H9 (cell line): ENCODE data around the gene GCAT. TPM values are rescaled to one million over a fixed set of nuclear protein-coding genes. Genes with fewer than 3 reads are reported as not detected.

ENCODE experiments used
- DNase-seq: peaks from one replicate; pipeline ENCODE4 v3.0.0-alpha.2; 2017
- H2AFZ ChIP-seq: one replicate; pipeline ENCODE4 v1.6.1; 2013; ENCODE audit warnings: mild to moderate bottlenecking, low read length, control low read depth, moderate library complexity
- H2AK5ac ChIP-seq: 2 replicates; pipeline ENCODE4 v1.6.1; 2013; ENCODE audit warnings: low read length, control low read depth, mixed read lengths; ENCODE audit not compliant: insufficient read length
- H2BK120ac ChIP-seq: one replicate; pipeline ENCODE4 v1.6.1; 2013; ENCODE audit warnings: low read depth, mild to moderate bottlenecking, low read length, control low read depth, inconsistent platforms; ENCODE audit not compliant: poor library complexity, severe bottlenecking
- H2BK12ac ChIP-seq: 2 replicates; pipeline ENCODE4 v1.6.1; 2013; ENCODE audit warnings: low read length, control low read depth, mixed read lengths, low read depth; ENCODE audit not compliant: insufficient read length
- H2BK15ac ChIP-seq: 2 replicates; pipeline ENCODE4 v1.6.1; 2013; ENCODE audit warnings: low read depth, low read length, control low read depth
- H2BK20ac ChIP-seq: one replicate; pipeline ENCODE4 v1.6.1; 2013; ENCODE audit warnings: low read depth, mild to moderate bottlenecking, low read length, control low read depth, inconsistent platforms; ENCODE audit not compliant: poor library complexity, severe bottlenecking
- H2BK5ac ChIP-seq: 2 replicates; pipeline ENCODE4 v1.6.1; 2013; ENCODE audit warnings: low read length, control low read depth, mixed read lengths; ENCODE audit not compliant: insufficient read length
- H3K14ac ChIP-seq: 2 replicates; pipeline ENCODE4 v1.6.1; 2013; ENCODE audit warnings: low read length, control low read depth; ENCODE audit not compliant: insufficient read depth
- H3K18ac ChIP-seq: 2 replicates; pipeline ENCODE4 v1.6.1; 2013; ENCODE audit warnings: low read depth, mild to moderate bottlenecking, mixed read lengths, low read length, control low read depth; ENCODE audit not compliant: insufficient read length
- H3K23ac ChIP-seq: 2 replicates; pipeline ENCODE4 v1.6.1; 2013; ENCODE audit warnings: low read length, control low read depth, mixed read lengths, low read depth; ENCODE audit not compliant: insufficient read length
- H3K23me2 ChIP-seq: 2 replicates; pipeline ENCODE4 v1.6.1; 2013; ENCODE audit warnings: low read depth, mild to moderate bottlenecking, mixed read lengths, low read length, control low read depth; ENCODE audit not compliant: insufficient read length, poor library complexity, severe bottlenecking
- H3K27ac ChIP-seq: 2 replicates; pipeline ENCODE4 v1.5.1; 2013; ENCODE audit warnings: low read length, control low read depth, mixed read lengths, low read depth; ENCODE audit not compliant: insufficient read length
- H3K27me3 ChIP-seq: 2 replicates; pipeline ENCODE4 v1.6.1; 2013; ENCODE audit warnings: low read length, control low read depth, inconsistent platforms; ENCODE audit not compliant: insufficient read depth
- H3K4ac ChIP-seq: 2 replicates; pipeline ENCODE4 v1.6.1; 2013; ENCODE audit warnings: low read depth, mild to moderate bottlenecking, control low read depth, inconsistent platforms, low read length, moderate library complexity
- H3K4me1 ChIP-seq: 2 replicates; pipeline ENCODE4 v1.6.1; 2013; ENCODE audit warnings: low read length, control low read depth, inconsistent platforms; ENCODE audit not compliant: insufficient read depth
- H3K4me2 ChIP-seq: 2 replicates; pipeline ENCODE4 v1.6.1; 2013; ENCODE audit warnings: low read length, control low read depth, mixed read lengths; ENCODE audit not compliant: insufficient read length, insufficient read depth
- H3K56ac ChIP-seq: 2 replicates; pipeline ENCODE4 v1.6.1; 2013; ENCODE audit warnings: low read depth, mild to moderate bottlenecking, mixed read lengths, low read length, control low read depth; ENCODE audit not compliant: insufficient read length
- H3K79me1 ChIP-seq: 2 replicates; pipeline ENCODE4 v1.6.1; 2013; ENCODE audit warnings: low read depth, mild to moderate bottlenecking, moderate library complexity, low read length, control low read depth, inconsistent platforms; ENCODE audit not compliant: insufficient read depth, poor library complexity, severe bottlenecking
- H3K79me2 ChIP-seq: 2 replicates; pipeline ENCODE4 v1.6.1; 2013; ENCODE audit warnings: low read length, control low read depth, inconsistent platforms; ENCODE audit not compliant: insufficient read depth
- H3K9ac ChIP-seq: 2 replicates; pipeline ENCODE4 v1.6.1; 2013; ENCODE audit warnings: low read length, control low read depth, mixed read lengths; ENCODE audit not compliant: insufficient read length; ENCODE audit errors: extremely low read depth
- H3K9me3 ChIP-seq: one replicate; pipeline ENCODE4 v1.6.1; 2013; ENCODE audit warnings: low read depth, low read length, inconsistent platforms; ENCODE audit not compliant: control insufficient read depth
- H3T11ph ChIP-seq: one replicate; pipeline ENCODE4 v1.6.1; 2013; ENCODE audit warnings: mild to moderate bottlenecking, low read length, control low read depth, inconsistent platforms
- H4K20me1 ChIP-seq: one replicate; pipeline ENCODE4 v1.6.1; 2013; ENCODE audit not compliant: control insufficient read depth, insufficient read length, insufficient read depth
- H4K5ac ChIP-seq: 2 replicates; pipeline ENCODE4 v1.6.1; 2013; ENCODE audit warnings: low read depth, mild to moderate bottlenecking, mixed read lengths, low read length, control low read depth; ENCODE audit not compliant: insufficient read length
- H4K8ac ChIP-seq: replicated peaks from 2 replicates; pipeline ENCODE4 v1.6.1; 2013; ENCODE audit warnings: low read length, control low read depth, mixed read lengths, low read depth; ENCODE audit not compliant: insufficient read length
- H4K91ac ChIP-seq: 2 replicates; pipeline ENCODE4 v1.6.1; 2013; ENCODE audit warnings: low read depth, mild to moderate bottlenecking, moderate library complexity, mixed read lengths, low read length, control low read depth; ENCODE audit not compliant: insufficient read length
- H3K27ac Mint-ChIP-seq, 3 experiments: 2 replicates in 2 of 3; 3 replicates in 1 of 3; pipeline ENCODE4 v1.8.0; 2020 to 2021; ENCODE audit warnings: mixed read lengths in 3 of 3, mild to moderate bottlenecking in 1 of 3, moderate library complexity in 1 of 3
- H3K27me3 Mint-ChIP-seq: 2 replicates; pipeline ENCODE4 v1.8.0; 2021; ENCODE audit warnings: low read depth, mild to moderate bottlenecking, moderate library complexity, mixed read lengths
- H3K36me3 Mint-ChIP-seq, 3 experiments: 2 replicates in 2 of 3; 3 replicates in 1 of 3; pipeline ENCODE4 v1.8.0; 2020 to 2021; ENCODE audit warnings: low read depth in 3 of 3, mixed read lengths in 3 of 3; ENCODE audit not compliant: insufficient read depth in 1 of 3
- H3K4me1 Mint-ChIP-seq, 2 experiments: 2 replicates each; pipeline ENCODE4 v1.8.0; 2020; ENCODE audit warnings: mixed read lengths in 2 of 2
- H3K4me3 Mint-ChIP-seq, 2 experiments: 2 replicates in 1 of 2; 3 replicates in 1 of 2; pipeline ENCODE4 v1.8.0; 2020 to 2021; ENCODE audit warnings: mild to moderate bottlenecking in 2 of 2, mixed read lengths in 2 of 2, moderate library complexity in 1 of 2
- H3K9me3 Mint-ChIP-seq, 2 experiments: 2 replicates in 1 of 2; 3 replicates in 1 of 2; pipeline ENCODE4 v1.8.0; 2020; ENCODE audit warnings: mild to moderate bottlenecking in 2 of 2, mixed read lengths in 2 of 2, moderate library complexity in 1 of 2
- CTCF ChIP-seq: fragments of 200-600 bp; sonication (generic); conservative IDR thresholded peaks from 3 replicates; pipeline ENCODE4 v1.8.0; 2021; ENCODE audit warnings: antibody characterized with exemption, mild to moderate bottlenecking
- WGBS: extraction: QIAGEN DNeasy Blood & Tissue Kit; methylation state at CpG from one replicate; pipeline ENCODE4 v1.1.7; 2013; ENCODE audit warnings: missing lambda C conversion rate, low lambda C conversion rate, mixed read lengths; ENCODE audit not compliant: insufficient read length; ENCODE audit errors: extremely low coverage; 5-methylcytosine and 5-hydroxymethylcytosine counted together
- total RNA-seq: library from RNA; stranded (reverse); gene quantifications from 2 replicates; pipeline ENCODE4 v1.2.1, GENCODE V29; 2021

The GCAT gene
- total RNA-seq, 1 experiment from 2014 or later = 26.9 TPM

- no peak overlapping the region for H2BK5ac ChIP-seq
- no peaks in the 10 kb centered on the region for H3K79me1 ChIP-seq
- no peak overlapping the region for H3K23ac ChIP-seq
- H3K4me1 Mint-ChIP-seq = peaks cover 4% of the 10 kb centered on the region in 2 experiments; a peak in 3 of 4 replicates
- no peaks in the 10 kb centered on the region; the same call in 1 of the 2 replicates for H3K27me3 ChIP-seq
- H3K27me3 Mint-ChIP-seq = peaks cover 65% of the 10 kb centered on the region
- H3K27ac Mint-ChIP-seq = 0 out of 7 replicates have a peak overlapping the region, but pooled peaks of 1 of the 3 experiments have one; percentile 11
- H3K18ac ChIP-seq = no peak overlapping the region
- H2BK15ac ChIP-seq = no peak overlapping the region
- H2BK120ac ChIP-seq = no peak overlapping the region
- no peaks in the 10 kb centered on the region for H3K23me2 ChIP-seq
- H2AK5ac ChIP-seq = no peak overlapping the region
- no peak overlapping the region for H2AFZ ChIP-seq
- H3K79me2 ChIP-seq = no peaks in the 10 kb centered on the region
- no peak overlapping the region for H3K56ac ChIP-seq
- H4K5ac ChIP-seq = no peak overlapping the region
- no peaks in the 10 kb centered on the region for H4K20me1 ChIP-seq
- no peak overlapping the region; a peak in 1 of 5 replicates for H3K4me3 Mint-ChIP-seq
- H2BK12ac ChIP-seq = no peak overlapping the region
- no peak overlapping the region for H3K4me2 ChIP-seq
- no peak overlapping the region for H4K8ac ChIP-seq
- H3K4me1 ChIP-seq = no peaks in the 10 kb centered on the region
- no CpG with 5 or more reads among the region's 11 CpGs for WGBS
- H4K91ac ChIP-seq = no peak overlapping the region
- no peaks in the 10 kb centered on the region for H3K36me3 Mint-ChIP-seq
- no peak for TF ChIP-seq CTCF
- DNase-seq = peak; percentile 27
- peaks cover 8 to 13% of the 10 kb centered on the region in 2 experiments; a peak in 4 of 5 replicates for H3K9me3 Mint-ChIP-seq
- no peak overlapping the region for H3K14ac ChIP-seq
- no peak overlapping the region for H3T11ph ChIP-seq
- H3K9ac ChIP-seq = no peak overlapping the region
- no peak overlapping the region for H2BK20ac ChIP-seq
- H3K4ac ChIP-seq = no peak overlapping the region
- no peaks in the 10 kb centered on the region for H3K9me3 ChIP-seq
- H3K27ac ChIP-seq = no peak overlapping the region
Observed at GRCh38 chr22:37784829-37785495, 22.8 kb upstream of the GCAT start.
